ENCODE data around the gene ANKRD37.

Gene ANKRD37

GRCh38 chr4:185379326-185380295, 17.0 kb upstream of the ANKRD37 start:
- in situ Hi-C loops (cut with HindIII; ENCODE audit: low sequenced_read_pairs) = no loop called here

- in situ Hi-C loops (cut with HindIII; ENCODE audit: low sequenced_read_pairs) = no loop called here
These were observed 16.3 kb upstream of the ANKRD37 start for GRCh38 chr4:185380320-185380719.

- in situ Hi-C loops (cut with HindIII; ENCODE audit: low sequenced_read_pairs) = no loop called here
These were observed 15.1 kb upstream of the ANKRD37 start for GRCh38 chr4:185381288-185382196.

- in situ Hi-C loops (cut with HindIII; ENCODE audit: low sequenced_read_pairs) = no loop called here
These were observed 13.9 kb upstream of the ANKRD37 start for GRCh38 chr4:185382754-185383153.

DNA sequence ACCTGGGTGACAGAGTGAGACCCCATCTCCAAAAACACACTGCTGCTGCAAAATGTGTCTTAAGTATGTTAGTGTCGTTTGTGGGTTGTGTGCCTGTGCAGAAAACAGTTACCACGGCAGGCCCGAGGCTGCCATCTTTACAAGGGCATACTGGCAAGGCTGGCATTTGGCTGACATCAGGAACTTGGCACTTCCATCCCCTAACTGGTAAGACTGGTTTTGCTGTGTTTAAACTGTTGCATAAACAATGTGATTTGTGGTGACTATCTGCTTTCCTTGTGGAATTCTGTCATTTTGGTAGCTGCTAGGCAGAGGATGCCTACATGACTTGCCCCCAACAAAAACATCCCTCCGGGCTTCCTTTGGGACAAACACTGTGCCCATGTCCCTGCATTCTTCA, 13.2 kb upstream of the ANKRD37 start:
- in situ Hi-C loops (cut with HindIII; ENCODE audit: low sequenced_read_pairs) = no loop called here

- in situ Hi-C loops (cut with HindIII; ENCODE audit: low sequenced_read_pairs) = no loop called here
These were observed 12.6 kb upstream of the ANKRD37 start for GRCh38 chr4:185384061-185384460.

DNA sequence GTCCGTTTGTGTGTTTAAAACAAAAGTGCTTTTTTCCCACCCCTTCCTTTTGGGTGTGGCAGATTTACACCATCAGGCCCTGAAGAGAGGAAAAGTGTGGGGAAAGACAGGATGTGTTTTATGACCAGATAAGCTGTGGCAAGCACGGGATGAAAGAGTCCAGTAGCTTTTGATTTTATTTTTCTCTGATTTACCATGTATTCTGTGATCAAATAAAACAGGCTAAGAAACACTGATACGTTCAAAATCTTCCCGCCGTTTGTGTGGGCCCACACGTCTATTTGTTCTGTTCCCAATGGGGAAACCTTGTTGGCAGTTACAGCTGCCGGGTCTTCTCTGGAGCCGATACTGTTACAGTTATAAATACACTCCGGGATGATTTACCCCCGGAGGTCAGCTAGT, 11.7 kb upstream of the ANKRD37 start:
- in situ Hi-C loops (cut with HindIII; ENCODE audit: low sequenced_read_pairs) = no loop called here

- in situ Hi-C loops (cut with HindIII; ENCODE audit: low sequenced_read_pairs) = no loop called here
These were observed 8.7 kb upstream of the ANKRD37 start for GRCh38 chr4:185387957-185388356.

- in situ Hi-C loops (cut with HindIII; ENCODE audit: low sequenced_read_pairs) = no loop called here
These were observed 5.7 kb upstream of the ANKRD37 start for GRCh38 chr4:185390941-185391340.

DNA sequence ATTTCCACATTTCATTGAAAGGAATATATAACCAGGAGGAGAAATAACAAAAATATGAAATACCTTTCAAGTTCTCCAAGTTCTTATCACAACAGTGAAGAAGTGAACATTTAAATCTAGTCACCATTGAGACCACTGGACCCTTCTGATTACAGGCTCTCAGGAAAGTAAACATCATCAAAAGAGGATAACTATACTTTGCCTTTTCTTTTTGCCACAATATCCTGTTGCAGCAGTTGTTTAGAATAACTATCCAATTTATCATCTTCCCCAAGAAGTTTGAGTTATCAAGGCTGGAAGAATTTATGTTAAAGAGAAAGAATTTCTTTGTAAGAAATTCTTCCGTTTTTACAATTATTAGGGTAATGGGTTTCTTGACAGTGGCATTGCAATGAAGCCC, 4.5 kb upstream of the ANKRD37 start:
- in situ Hi-C loops (cut with HindIII; ENCODE audit: low sequenced_read_pairs) = no loop called here

DNA sequence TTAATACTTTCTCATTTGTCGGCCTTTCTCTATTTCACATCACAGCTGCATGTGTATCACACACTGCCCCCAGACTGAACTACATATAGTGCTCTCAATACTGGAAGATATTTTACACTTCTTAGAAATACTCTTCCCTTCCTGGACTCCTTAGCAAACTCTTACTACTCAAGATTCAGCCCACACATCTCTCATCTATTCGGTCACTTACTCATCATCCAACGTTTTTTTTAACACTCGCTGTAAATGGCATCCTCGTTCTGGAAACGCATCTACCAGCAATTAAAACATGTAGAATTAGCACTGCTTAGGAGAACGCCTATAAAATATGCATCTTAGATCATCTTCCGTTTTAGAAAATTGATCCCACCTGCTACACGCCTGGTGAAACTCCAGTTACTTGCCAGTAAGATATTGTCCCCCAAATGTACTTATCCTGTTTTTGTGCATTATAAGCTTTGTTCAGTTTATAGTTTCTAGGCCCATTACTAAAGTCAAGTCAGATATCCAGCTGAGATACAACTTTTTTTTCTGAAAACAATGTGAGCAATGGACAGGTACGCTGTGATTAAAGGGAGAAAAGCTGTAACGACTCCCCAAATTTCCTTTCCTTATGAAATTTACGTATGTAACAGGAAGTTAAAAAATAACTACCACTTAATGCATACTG, 1.9 kb upstream of the ANKRD37 start:
- in situ Hi-C loops (cut with HindIII; ENCODE audit: low sequenced_read_pairs) = loop anchor here (5.0 kb wide), 2 partner anchors 78 to 87 kb away; partner anchors contain the start of gene CCDC110

- in situ Hi-C loops (cut with HindIII; ENCODE audit: low sequenced_read_pairs) = loop anchor here (5.0 kb wide), 2 partner anchors 77 to 88 kb away; partner anchors contain the start of gene CCDC110
These were observed 1.2 kb upstream of the ANKRD37 start, which contains the start of gene LRP2BP for GRCh38 chr4:185395238-185395955. Gene LRP2BP (minus strand): TSS chr4:185395924. CDS start chr4:185378186, 17,738 bp downstream.

- in situ Hi-C loops (cut with HindIII; ENCODE audit: low sequenced_read_pairs) = loop anchor here (5.0 kb wide), 2 partner anchors 76 to 89 kb away; partner anchors contain the start of gene CCDC110
These were observed 501 bp upstream of the ANKRD37 start for GRCh38 chr4:185395956-185396723.

- in situ Hi-C loops (cut with HindIII; ENCODE audit: low sequenced_read_pairs) = loop anchor here (5.0 kb wide), 2 partner anchors 74 to 91 kb away; partner anchors contain the start of gene CCDC110
These were observed 2.0 kb downstream of the ANKRD37 start for GRCh38 chr4:185398618-185399017.

DNA sequence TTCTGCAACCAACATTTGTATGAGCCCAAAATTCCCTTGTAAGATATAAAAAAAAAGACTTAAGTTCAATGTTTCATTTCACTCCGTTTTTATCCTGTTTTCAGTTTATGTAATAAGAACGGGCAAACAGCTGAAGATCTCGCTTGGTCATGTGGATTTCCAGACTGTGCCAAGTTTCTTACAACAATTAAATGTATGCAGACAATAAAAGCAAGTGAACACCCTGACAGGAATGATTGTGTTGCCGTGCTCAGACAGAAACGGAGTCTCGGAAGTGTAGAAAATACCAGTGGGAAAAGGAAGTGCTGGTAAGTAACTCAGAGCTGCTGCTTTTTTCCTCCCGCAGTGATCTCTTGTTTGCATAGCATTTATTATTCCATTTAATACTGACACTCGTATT, 2.8 kb downstream of the ANKRD37 start:
- in situ Hi-C loops (cut with HindIII; ENCODE audit: low sequenced_read_pairs) = loop anchor here (5.0 kb wide), 2 partner anchors 73 to 92 kb away; partner anchors contain the start of gene CCDC110

- in situ Hi-C loops (cut with HindIII; ENCODE audit: low sequenced_read_pairs) = no loop called here
These were observed 7.4 kb downstream of the ANKRD37 start for GRCh38 chr4:185404031-185404430.

GRCh38 chr4:185405296-185405999, 8.8 kb downstream of the ANKRD37 start:
- in situ Hi-C loops (cut with HindIII; ENCODE audit: low sequenced_read_pairs) = no loop called here

- in situ Hi-C loops (cut with HindIII; ENCODE audit: low sequenced_read_pairs) = no loop called here
These were observed 11.8 kb downstream of the ANKRD37 start for GRCh38 chr4:185408432-185408831.
